Subcutaneous adipose tissue (tissue), 4 donors: ENCODE data around the gene SNAP47. TPM values are rescaled to one million over a fixed set of nuclear protein-coding genes. Genes with fewer than 3 reads are reported as not detected.

Source experiments
- CTCF ChIP-seq: fragments of 450-650 bp; IDR thresholded peaks from one replicate; pipeline ENCODE4 v1.5.1; 2016; ENCODE audit warnings: low read depth, mild to moderate bottlenecking, control low read depth, antibody characterized with exemption, moderate library complexity
- total RNA-seq, 4 donors: library from RNA; depleted of rRNA; stranded (reverse); fragments of >200 nt; gene quantifications; one replicate each; pipeline ENCODE4 v1.1.0, GENCODE V29; 2016

Gene SNAP47
- total RNA-seq, 4 donors from 2014 or later, result 18.3 to 24.5 (median 22.6) TPM

- TF ChIP-seq CTCF, result no peak
Measured at GRCh38 chr1:227741166-227741870, 6.1 kb downstream of the SNAP47 start.

GRCh38 chr1:227742738-227743715, 7.8 kb downstream of the SNAP47 start:
- TF ChIP-seq CTCF, result no peak

- TF ChIP-seq CTCF, result no peak
Measured at GRCh38 chr1:227744668-227745067, 9.4 kb downstream of the SNAP47 start.

GRCh38 chr1:227745568-227746265, 10.5 kb downstream of the SNAP47 start:
- no peak for TF ChIP-seq CTCF

- TF ChIP-seq CTCF, result no peak
Measured at GRCh38 chr1:227746676-227747075, 11.4 kb downstream of the SNAP47 start.

- no peak for TF ChIP-seq CTCF
Measured at GRCh38 chr1:227747382-227747781, 12.1 kb downstream of the SNAP47 start.

- TF ChIP-seq CTCF, result no peak
Measured at GRCh38 chr1:227747948-227748495, 12.8 kb downstream of the SNAP47 start.
